Parathyroid adenoma (tissue), 2 donors: ENCODE results near the gene MRPL33.

Source experiments
- H2AFZ ChIP-seq: fragments of 300-600 bp; sonication (generic); one replicate; pipeline ENCODE4 v1.7.0; 2017; ENCODE audit warnings: antibody characterized with exemption, mild to moderate bottlenecking
- H3K27ac ChIP-seq: fragments of 300-600 bp; sonication (generic); one replicate; pipeline ENCODE4 v1.7.0; 2017
- H3K27me3 ChIP-seq: fragments of 300-600 bp; sonication (generic); one replicate; pipeline ENCODE4 v1.7.0; 2017; ENCODE audit warnings: low read length; ENCODE audit not compliant: control insufficient read depth, insufficient read depth
- H3K36me3 ChIP-seq: fragments of 300-600 bp; sonication (generic); one replicate; pipeline ENCODE4 v1.7.0; 2017; ENCODE audit warnings: low read length; ENCODE audit not compliant: control insufficient read depth, insufficient read depth
- H3K4me1 ChIP-seq: fragments of 300-600 bp; sonication (generic); one replicate; pipeline ENCODE4 v1.7.0; 2017; ENCODE audit warnings: control low read depth
- H3K4me2 ChIP-seq: fragments of 300-600 bp; sonication (generic); one replicate; pipeline ENCODE4 v1.7.0; 2017; ENCODE audit warnings: low read length
- H3K4me3 ChIP-seq: fragments of 300-600 bp; sonication (generic); one replicate; pipeline ENCODE4 v1.7.0; 2017; ENCODE audit warnings: low read depth, low read length
- H3K79me2 ChIP-seq: fragments of 300-600 bp; sonication (generic); one replicate; pipeline ENCODE4 v1.7.0; 2017; ENCODE audit warnings: control low read depth
- H3K9ac ChIP-seq: fragments of 300-600 bp; sonication (generic); one replicate; pipeline ENCODE4 v1.7.0; 2017; ENCODE audit warnings: mild to moderate bottlenecking
- H3K9me3 ChIP-seq: fragments of 300-600 bp; sonication (generic); one replicate; pipeline ENCODE4 v1.7.0; 2017; ENCODE audit warnings: low read length; ENCODE audit not compliant: control insufficient read depth
- CTCF ChIP-seq: fragments of 300-600 bp; sonication (generic); IDR thresholded peaks from one replicate; pipeline ENCODE4 v1.7.0; 2017; ENCODE audit warnings: antibody characterized with exemption, mild to moderate bottlenecking
- donor health status: primary hyperparathyroidism.

MRPL33 gene

GRCh38 chr2:27803046-27803445 lies 31.5 kb downstream of the MRPL33 start:
- no peak overlapping the region for H3K27ac ChIP-seq
- no peaks in the 10 kb centered on the region for H3K79me2 ChIP-seq
- H3K27me3 ChIP-seq = no peaks in the 10 kb centered on the region
- H3K4me2 ChIP-seq = no peak overlapping the region
- H3K9me3 ChIP-seq = no peaks in the 10 kb centered on the region
- H3K4me1 ChIP-seq = no peaks in the 10 kb centered on the region
- H3K4me3 ChIP-seq = no peak overlapping the region
- H2AFZ ChIP-seq = no peak overlapping the region
- no peaks in the 10 kb centered on the region for H3K36me3 ChIP-seq
- H3K9ac ChIP-seq = no peak overlapping the region
- no peak for TF ChIP-seq CTCF

GRCh38 chr2:27804146-27804545 lies 32.6 kb downstream of the MRPL33 start:
- Histone ChIP-seq H3K9ac (no peak overlapping the region), H3K4me1 (no peaks in the 10 kb centered on the region), H3K27ac (no peak overlapping the region), H3K4me2 (no peak overlapping the region), H2AFZ (no peak overlapping the region), H3K79me2 (no peaks in the 10 kb centered on the region), H3K4me3 (no peak overlapping the region), H3K9me3 (no peaks in the 10 kb centered on the region), H3K27me3 (no peaks in the 10 kb centered on the region), H3K36me3 (no peaks in the 10 kb centered on the region)
- TF ChIP-seq CTCF = no peak

GRCh38 chr2:27805180-27805579 lies 33.7 kb downstream of the MRPL33 start:
- no peaks in the 10 kb centered on the region for H3K27me3 ChIP-seq
- H3K4me3 ChIP-seq = no peak overlapping the region
- H3K4me1 ChIP-seq = no peaks in the 10 kb centered on the region
- no peaks in the 10 kb centered on the region for H3K79me2 ChIP-seq
- H3K9me3 ChIP-seq = no peaks in the 10 kb centered on the region
- no peak overlapping the region for H3K4me2 ChIP-seq
- no peaks in the 10 kb centered on the region for H3K36me3 ChIP-seq
- no peak for TF ChIP-seq CTCF
- H3K27ac ChIP-seq = no peak overlapping the region
- H3K9ac ChIP-seq = no peak overlapping the region
- H2AFZ ChIP-seq = no peak overlapping the region

- Histone ChIP-seq H3K27me3 (no peaks in the 10 kb centered on the region), H3K9me3 (no peaks in the 10 kb centered on the region), H3K27ac (no peak overlapping the region), H3K4me3 (no peak overlapping the region), H3K9ac (no peak overlapping the region), H2AFZ (no peak overlapping the region), H3K4me2 (no peak overlapping the region), H3K4me1 (no peaks in the 10 kb centered on the region), H3K36me3 (no peaks in the 10 kb centered on the region), H3K79me2 (no peaks in the 10 kb centered on the region)
- no peak for TF ChIP-seq CTCF
Observed at GRCh38 chr2:27806311-27807059, 35.0 kb downstream of the MRPL33 start.

GRCh38 chr2:27807476-27807875 lies 36.0 kb downstream of the MRPL33 start:
- Histone ChIP-seq H3K4me2 (no peak overlapping the region), H3K4me3 (no peak overlapping the region), H2AFZ (no peak overlapping the region), H3K9me3 (no peaks in the 10 kb centered on the region), H3K4me1 (no peaks in the 10 kb centered on the region), H3K36me3 (no peaks in the 10 kb centered on the region), H3K27me3 (no peaks in the 10 kb centered on the region), H3K79me2 (no peaks in the 10 kb centered on the region), H3K27ac (no peak overlapping the region), H3K9ac (no peak overlapping the region)
- TF ChIP-seq CTCF = peak; percentile 50
